ENCODE data around the gene RPL27A.
"Not testable (repeated sequence)": the region's sequence is repeated elsewhere in the genome, so short reads cannot be mapped to it uniquely, and the experiment has no call there.

The RPL27A gene

DNA sequence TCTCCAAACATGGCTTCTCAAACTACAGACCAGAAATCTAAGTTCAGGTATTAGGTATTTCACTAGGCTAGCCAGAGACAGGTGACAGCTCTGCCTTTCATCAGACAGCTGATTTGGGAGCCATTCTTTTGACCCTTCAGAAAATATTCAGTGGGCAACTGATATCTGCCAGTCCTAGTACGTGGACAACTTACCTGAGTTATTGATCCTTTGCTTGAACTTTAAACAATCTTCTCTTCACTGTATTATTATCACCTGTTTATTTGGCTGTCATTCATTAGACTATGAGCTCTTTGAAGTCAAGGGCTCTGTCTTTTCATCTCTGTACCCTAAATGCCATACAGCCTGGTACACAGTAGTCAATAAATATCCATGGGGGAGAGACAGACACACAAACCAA is 17.4 kb upstream of the RPL27A start:
- Histone ChIP-seq H3K9me3 (ENCODE audit: insufficient read depth, low read depth, low read length) (no peaks in the 10 kb centered on the region), H3K14ac (ENCODE audit: low read length) (no peak overlapping the region), H3K4me2 (ENCODE audit: low read length) (no peak overlapping the region), H4K12ac (ENCODE audit: low read depth, low read length) (no peak overlapping the region), H3K4me3 (ENCODE audit: low read depth, low read length) (no peak overlapping the region), H3K9ac (ENCODE audit: low read length) (no peak overlapping the region), H3K27me3 (ENCODE audit: insufficient read depth, low read length) (no peaks in the 10 kb centered on the region), H3K79me2 (ENCODE audit: control insufficient read depth, insufficient read depth, low read length, poor library complexity) (no peaks in the 10 kb centered on the region), H2BK12ac (ENCODE audit: low read length) (no peak overlapping the region), H2AK5ac (ENCODE audit: low read length) (no peak overlapping the region), H3K4me1 (ENCODE audit: control insufficient read depth in 1 of 2, insufficient read depth in 2 of 2, low read length in 2 of 2) (no peaks in the 10 kb centered on the region), H3K23ac (ENCODE audit: low read length) (no peak overlapping the region), H3K4ac (ENCODE audit: low read depth, low read length) (no peak overlapping the region), H2AFZ (ENCODE audit: insufficient read depth, low read length, poor library complexity) (no peak overlapping the region), H2BK5ac (ENCODE audit: low read depth, low read length, poor library complexity) (no peak overlapping the region), H4K91ac (ENCODE audit: low read depth, low read length) (no peak overlapping the region), H2BK120ac (ENCODE audit: insufficient read depth, low read length, poor library complexity) (no peak overlapping the region), H3K27ac (ENCODE audit: low read depth, low read length) (no peak overlapping the region), H3K18ac (ENCODE audit: low read length) (no peak overlapping the region), H3K36me3 (ENCODE audit: control insufficient read depth in 1 of 2, insufficient read depth in 2 of 2, low read length in 2 of 2) (no peaks in the 10 kb centered on the region), H3K79me1 (ENCODE audit: low read length) (no peaks in the 10 kb centered on the region), H4K8ac (ENCODE audit: low read depth, low read length) (no peak overlapping the region)
- no CpG with 5 or more reads among the region's 1 CpG for WGBS (ENCODE audit: extremely low coverage, insufficient coverage, insufficient read length)
- DNase-seq, result no peak

DNA sequence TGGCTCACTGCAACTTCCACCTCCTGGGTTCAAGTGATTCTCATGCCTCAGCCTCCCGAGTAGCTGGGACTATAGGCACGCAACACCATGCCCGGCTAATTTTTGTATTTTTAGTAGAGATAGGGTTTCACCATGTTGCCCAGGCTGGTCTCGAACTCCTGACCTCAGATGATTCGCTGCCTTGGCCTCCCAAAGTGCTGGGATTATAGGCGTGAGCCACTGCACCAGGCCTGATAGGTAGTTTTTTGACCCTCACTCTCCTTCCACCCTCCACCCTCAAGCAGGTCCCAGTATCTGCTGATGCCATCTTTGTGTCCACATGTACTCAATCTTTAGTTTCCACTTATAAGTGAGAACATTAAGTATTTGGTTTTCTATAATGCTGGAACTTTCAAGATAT is 12.5 kb upstream of the RPL27A start:
- not testable (repeated sequence) for H3K36me3 ChIP-seq (ENCODE audit: control insufficient read depth in 1 of 2, insufficient read depth in 2 of 2, low read length in 2 of 2); H4K8ac ChIP-seq (ENCODE audit: low read depth, low read length); H3K9me3 ChIP-seq (ENCODE audit: insufficient read depth, low read depth, low read length); H2AFZ ChIP-seq (ENCODE audit: insufficient read depth, low read length, poor library complexity); H3K27ac ChIP-seq (ENCODE audit: low read depth, low read length); H3K4ac ChIP-seq (ENCODE audit: low read depth, low read length); H2BK5ac ChIP-seq (ENCODE audit: low read depth, low read length, poor library complexity); H3K4me2 ChIP-seq (ENCODE audit: low read length); H2BK120ac ChIP-seq (ENCODE audit: insufficient read depth, low read length, poor library complexity); H3K23ac ChIP-seq (ENCODE audit: low read length); H3K4me1 ChIP-seq (ENCODE audit: control insufficient read depth in 1 of 2, insufficient read depth in 2 of 2, low read length in 2 of 2); H2BK12ac ChIP-seq (ENCODE audit: low read length); H4K12ac ChIP-seq (ENCODE audit: low read depth, low read length); H4K91ac ChIP-seq (ENCODE audit: low read depth, low read length); H3K14ac ChIP-seq (ENCODE audit: low read length); H3K9ac ChIP-seq (ENCODE audit: low read length); H3K18ac ChIP-seq (ENCODE audit: low read length); DNase-seq; H3K27me3 ChIP-seq (ENCODE audit: insufficient read depth, low read length); H3K79me1 ChIP-seq (ENCODE audit: low read length); H2AK5ac ChIP-seq (ENCODE audit: low read length); H3K79me2 ChIP-seq (ENCODE audit: control insufficient read depth, insufficient read depth, low read length, poor library complexity); H3K4me3 ChIP-seq (ENCODE audit: low read depth, low read length)
- WGBS (ENCODE audit: extremely low coverage, insufficient coverage, insufficient read length), result no CpG with 5 or more reads among the region's 6 CpGs

DNA sequence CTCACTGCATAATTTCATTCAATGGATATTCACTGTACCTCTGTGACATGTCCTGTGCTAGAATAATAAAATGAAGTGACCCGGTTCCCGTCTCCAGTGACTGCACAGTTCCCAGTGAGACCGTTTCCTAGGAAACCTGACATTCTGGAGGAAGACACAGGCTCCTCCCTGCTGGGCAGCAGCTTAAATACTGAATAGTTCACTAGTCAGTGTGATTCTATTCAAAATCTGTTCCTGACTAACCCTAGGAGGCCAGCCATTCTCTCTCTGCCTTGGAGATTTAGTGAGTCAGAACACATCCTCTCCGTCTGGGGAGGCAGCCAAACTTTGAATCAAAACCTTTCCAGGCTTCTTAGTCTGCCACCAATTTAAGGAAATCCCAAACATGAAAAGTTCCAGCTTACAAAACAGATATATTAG is 11.4 kb upstream of the RPL27A start:
- no peak overlapping the region for H3K27ac ChIP-seq (ENCODE audit: low read depth, low read length)
- H3K79me1 ChIP-seq (ENCODE audit: low read length), result no peaks in the 10 kb centered on the region
- peaks cover 4 to 5% of the 10 kb centered on the region in 2 experiments for H3K36me3 ChIP-seq (ENCODE audit: control insufficient read depth in 1 of 2, insufficient read depth in 2 of 2, low read length in 2 of 2)
- H2AK5ac ChIP-seq (ENCODE audit: low read length), result no peak overlapping the region
- H3K79me2 ChIP-seq (ENCODE audit: control insufficient read depth, insufficient read depth, low read length, poor library complexity), result no peaks in the 10 kb centered on the region
- H4K8ac ChIP-seq (ENCODE audit: low read depth, low read length), result no peak overlapping the region
- H4K12ac ChIP-seq (ENCODE audit: low read depth, low read length), result no peak overlapping the region
- no peak overlapping the region for H3K4me2 ChIP-seq (ENCODE audit: low read length)
- no peak overlapping the region for H4K91ac ChIP-seq (ENCODE audit: low read depth, low read length)
- no peak overlapping the region for H3K14ac ChIP-seq (ENCODE audit: low read length)
- whole genome bisulfite sequencing (ENCODE audit: extremely low coverage, insufficient coverage, insufficient read length), result no CpG with 5 or more reads among the region's 4 CpGs
- no peak overlapping the region for H3K4ac ChIP-seq (ENCODE audit: low read depth, low read length)
- H3K4me1 ChIP-seq (ENCODE audit: control insufficient read depth in 1 of 2, insufficient read depth in 2 of 2, low read length in 2 of 2), result no peaks in the 10 kb centered on the region
- H3K9ac ChIP-seq (ENCODE audit: low read length), result no peak overlapping the region
- no peak overlapping the region for H2AFZ ChIP-seq (ENCODE audit: insufficient read depth, low read length, poor library complexity)
- H3K18ac ChIP-seq (ENCODE audit: low read length), result no peak overlapping the region
- no peak overlapping the region for H2BK12ac ChIP-seq (ENCODE audit: low read length)
- H3K23ac ChIP-seq (ENCODE audit: low read length), result no peak overlapping the region
- H2BK5ac ChIP-seq (ENCODE audit: low read depth, low read length, poor library complexity), result no peak overlapping the region
- DNase-seq, result no peak
- H3K27me3 ChIP-seq (ENCODE audit: insufficient read depth, low read length), result no peaks in the 10 kb centered on the region
- H3K9me3 ChIP-seq (ENCODE audit: insufficient read depth, low read depth, low read length), result no peaks in the 10 kb centered on the region
- no peak overlapping the region for H3K4me3 ChIP-seq (ENCODE audit: low read depth, low read length)
- H2BK120ac ChIP-seq (ENCODE audit: insufficient read depth, low read length, poor library complexity), result no peak overlapping the region

DNA sequence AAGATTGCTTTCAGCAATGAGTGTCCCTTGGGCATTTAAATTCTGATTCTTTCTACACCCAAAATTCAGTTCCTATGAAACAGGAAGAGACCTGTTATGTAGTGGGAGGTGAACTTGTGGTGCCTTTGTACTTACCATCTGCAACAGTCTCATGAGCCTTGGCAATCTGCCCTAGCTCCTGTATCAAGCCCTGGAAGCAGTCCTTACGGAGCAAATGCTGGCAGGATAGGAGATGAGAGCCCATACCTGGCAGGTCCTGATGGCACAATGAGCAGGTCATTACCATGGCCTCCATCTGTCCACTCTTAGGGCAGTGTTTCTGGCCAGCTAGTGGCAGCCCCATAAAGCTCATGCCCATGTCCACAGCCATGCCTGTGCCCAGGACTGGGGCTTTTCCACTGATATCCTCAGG is 10.9 kb upstream of the RPL27A start:
- Histone ChIP-seq H3K4me1 (ENCODE audit: control insufficient read depth in 1 of 2, insufficient read depth in 2 of 2, low read length in 2 of 2) (no peaks in the 10 kb centered on the region), H3K23ac (ENCODE audit: low read length) (no peak overlapping the region), H3K36me3 (ENCODE audit: control insufficient read depth in 1 of 2, insufficient read depth in 2 of 2, low read length in 2 of 2) (peaks cover 4 to 5% of the 10 kb centered on the region in 2 experiments), H3K9ac (ENCODE audit: low read length) (no peak overlapping the region), H2BK5ac (ENCODE audit: low read depth, low read length, poor library complexity) (no peak overlapping the region), H3K9me3 (ENCODE audit: insufficient read depth, low read depth, low read length) (no peaks in the 10 kb centered on the region), H3K79me1 (ENCODE audit: low read length) (no peaks in the 10 kb centered on the region), H3K27me3 (ENCODE audit: insufficient read depth, low read length) (no peaks in the 10 kb centered on the region), H3K79me2 (ENCODE audit: control insufficient read depth, insufficient read depth, low read length, poor library complexity) (no peaks in the 10 kb centered on the region), H3K14ac (ENCODE audit: low read length) (no peak overlapping the region), H3K4me3 (ENCODE audit: low read depth, low read length) (peak overlapping the region; percentile 25), H2AFZ (ENCODE audit: insufficient read depth, low read length, poor library complexity) (no peak overlapping the region), H4K91ac (ENCODE audit: low read depth, low read length) (no peak overlapping the region), H3K4me2 (ENCODE audit: low read length) (no peak overlapping the region), H2BK120ac (ENCODE audit: insufficient read depth, low read length, poor library complexity) (no peak overlapping the region), H2AK5ac (ENCODE audit: low read length) (no peak overlapping the region), H3K27ac (ENCODE audit: low read depth, low read length) (no peak overlapping the region), H3K18ac (ENCODE audit: low read length) (no peak overlapping the region), H4K12ac (ENCODE audit: low read depth, low read length) (no peak overlapping the region), H4K8ac (ENCODE audit: low read depth, low read length) (no peak overlapping the region), H2BK12ac (ENCODE audit: low read length) (no peak overlapping the region), H3K4ac (ENCODE audit: low read depth, low read length) (no peak overlapping the region)
- no peak for DNase-seq
- no CpG with 5 or more reads among the region's 1 CpG for WGBS (ENCODE audit: extremely low coverage, insufficient coverage, insufficient read length)
